Measurements from ENCODE around the gene LTBP4.
"Not testable (repeated sequence)": the region's sequence is repeated elsewhere in the genome, so short reads cannot be mapped to it uniquely, and the experiment has no call there.

LTBP4 gene

GRCh38 chr19:40586611-40587010 lies 14.6 kb upstream of the LTBP4 start:
- H3K27ac ChIP-seq: no peak overlapping the region
- TF ChIP-seq CTCF (IDR thresholded peaks at IDR 0.05; ENCODE audit: low read depth, low read length): no peak
- H3K36me3 ChIP-seq: peaks cover 6% of the 10 kb centered on the region
- no peak for DNase-seq
- no peaks in the 10 kb centered on the region for H3K9me3 ChIP-seq (ENCODE audit: severe bottlenecking)
- H3K27me3 ChIP-seq (ENCODE audit: insufficient read depth, low read depth, severe bottlenecking): no peaks in the 10 kb centered on the region
- no peak overlapping the region for H3K4me3 ChIP-seq (ENCODE audit: low read depth, low read length)

- H3K36me3 ChIP-seq: peaks cover 6% of the 10 kb centered on the region
- no peaks in the 10 kb centered on the region for H3K9me3 ChIP-seq (ENCODE audit: severe bottlenecking)
- H3K4me3 ChIP-seq (ENCODE audit: low read depth, low read length): no peak overlapping the region
- no peak overlapping the region for H3K27ac ChIP-seq
- DNase-seq: no peak
- H3K27me3 ChIP-seq (ENCODE audit: insufficient read depth, low read depth, severe bottlenecking): no peaks in the 10 kb centered on the region
- no peak for TF ChIP-seq CTCF (IDR thresholded peaks at IDR 0.05; ENCODE audit: low read depth, low read length)
Measured at GRCh38 chr19:40588110-40588854, 12.9 kb upstream of the LTBP4 start.

GRCh38 chr19:40588926-40589569 lies 12.1 kb upstream of the LTBP4 start:
- Histone ChIP-seq H3K27me3 (ENCODE audit: insufficient read depth, low read depth, severe bottlenecking) (no peaks in the 10 kb centered on the region), H3K36me3 (peaks cover 5% of the 10 kb centered on the region), H3K27ac (no peak overlapping the region), H3K9me3 (ENCODE audit: severe bottlenecking) (no peaks in the 10 kb centered on the region), H3K4me3 (ENCODE audit: low read depth, low read length) (no peak overlapping the region)
- no peak for TF ChIP-seq CTCF (IDR thresholded peaks at IDR 0.05; ENCODE audit: low read depth, low read length)
- DNase-seq: no peak

- no peak overlapping the region for H3K4me3 ChIP-seq (ENCODE audit: low read depth, low read length)
- H3K27ac ChIP-seq: no peak overlapping the region
- H3K36me3 ChIP-seq: no peaks in the 10 kb centered on the region; the same call in 1 of the 2 replicates
- no peak for TF ChIP-seq CTCF (IDR thresholded peaks at IDR 0.05; ENCODE audit: low read depth, low read length)
- H3K9me3 ChIP-seq (ENCODE audit: severe bottlenecking): no peaks in the 10 kb centered on the region
- H3K27me3 ChIP-seq (ENCODE audit: insufficient read depth, low read depth, severe bottlenecking): no peaks in the 10 kb centered on the region
- DNase-seq: no peak
Measured at GRCh38 chr19:40589591-40590429, 11.4 kb upstream of the LTBP4 start.

- H3K27me3 ChIP-seq (ENCODE audit: insufficient read depth, low read depth, severe bottlenecking): no peaks in the 10 kb centered on the region
- H3K36me3 ChIP-seq: no peaks in the 10 kb centered on the region; the same call in 1 of the 2 replicates
- DNase-seq: no peak
- H3K27ac ChIP-seq: no peak overlapping the region
- TF ChIP-seq CTCF (IDR thresholded peaks at IDR 0.05; ENCODE audit: low read depth, low read length): no peak
- H3K9me3 ChIP-seq (ENCODE audit: severe bottlenecking): no peaks in the 10 kb centered on the region
- no peak overlapping the region for H3K4me3 ChIP-seq (ENCODE audit: low read depth, low read length)
Measured at GRCh38 chr19:40590464-40591265, 10.5 kb upstream of the LTBP4 start.

- not testable (repeated sequence) for H3K27me3 ChIP-seq (ENCODE audit: insufficient read depth, low read depth, severe bottlenecking); H3K36me3 ChIP-seq; DNase-seq; H3K4me3 ChIP-seq (ENCODE audit: low read depth, low read length); H3K9me3 ChIP-seq (ENCODE audit: severe bottlenecking); H3K27ac ChIP-seq
Measured at GRCh38 chr19:40591724-40592123, 9.4 kb upstream of the LTBP4 start.

Measured in WERI-Rb-1 (cell line).